GM10266 (cell line): ENCODE results near the gene CCDC124.
"Not testable (repeated sequence)": the region's sequence is repeated elsewhere in the genome, so short reads cannot be mapped to it uniquely, and the experiment has no call there.

ENCODE experiments used
- DNase-seq: peaks from one replicate; pipeline ENCODE4 v3.0.0; 2012; ENCODE audit errors: extremely low spot score
- CTCF ChIP-seq: IDR thresholded peaks from 2 replicates; pipeline ENCODE4 v1.5.1; 2012; ENCODE audit warnings: mild to moderate bottlenecking, low read depth; ENCODE audit not compliant: control insufficient read depth, insufficient read depth; ENCODE audit errors: missing control alignments

CCDC124 gene

GRCh38 chr19:17902701-17903100 is 30.1 kb upstream of the CCDC124 start:
- no peak for TF ChIP-seq CTCF
- DNase-seq: no peak

GRCh38 chr19:17908244-17908643 is 24.6 kb upstream of the CCDC124 start:
- no peak for TF ChIP-seq CTCF
- DNase-seq: no peak

- DNase-seq: no peak
- TF ChIP-seq CTCF: no peak
These were observed 23.6 kb upstream of the CCDC124 start for GRCh38 chr19:17909003-17909732.

GRCh38 chr19:17910791-17911360 is 21.9 kb upstream of the CCDC124 start:
- no peak for TF ChIP-seq CTCF
- DNase-seq: no peak

GRCh38 chr19:17915940-17916593 is 16.7 kb upstream of the CCDC124 start:
- no peak for TF ChIP-seq CTCF
- no peak for DNase-seq

- not testable (repeated sequence) for DNase-seq
These were observed 14.7 kb upstream of the CCDC124 start for GRCh38 chr19:17918151-17918550.

- not testable (repeated sequence) for DNase-seq
These were observed 13.7 kb upstream of the CCDC124 start for GRCh38 chr19:17919122-17919521.

GRCh38 chr19:17920527-17920926 is 12.3 kb upstream of the CCDC124 start:
- no peak for TF ChIP-seq CTCF
- no peak for DNase-seq
